Upper lobe of right lung (tissue), 1 donor: Measurements from ENCODE around the gene TAS1R3. TPM values are rescaled to one million over a fixed set of nuclear protein-coding genes. Genes with fewer than 3 reads are reported as not detected.

Source experiments
- ATAC-seq: fragments of 200-7000 bp; cut with Tn5 transposase; one replicate; pipeline ENCODE4 v1.9.1; 2020; ENCODE audit warnings: mild to moderate bottlenecking, moderate library complexity
- DNase-seq: peaks from one replicate; pipeline ENCODE4 v3.0.0-alpha.2; 2020
- H3K27ac ChIP-seq: fragments of 200-600 bp; one replicate; pipeline ENCODE4 v1.8.0; 2022
- H3K27me3 ChIP-seq: fragments of 200-600 bp; one replicate; pipeline ENCODE4 v1.8.0; 2022; ENCODE audit warnings: mild to moderate bottlenecking
- H3K36me3 ChIP-seq: fragments of 200-600 bp; one replicate; pipeline ENCODE4 v1.8.0; 2022
- H3K4me1 ChIP-seq: fragments of 200-600 bp; one replicate; pipeline ENCODE4 v1.8.0; 2022
- H3K4me3 ChIP-seq: fragments of 200-600 bp; one replicate; pipeline ENCODE4 v1.8.0; 2022; ENCODE audit warnings: mild to moderate bottlenecking
- H3K9me3 ChIP-seq: fragments of 200-600 bp; one replicate; pipeline ENCODE4 v1.8.0; 2022
- CTCF ChIP-seq: fragments of 200-600 bp; IDR thresholded peaks from one replicate; pipeline ENCODE4 v1.8.0; 2022; ENCODE audit warnings: antibody characterized with exemption
- intact Hi-C: fragments of 100-400 bp; cut with DNase I; formaldehyde crosslinking; loops from one replicate; pipeline ENCODE4 v1.11.0; 2022
- total RNA-seq: library from RNA; stranded (reverse); fragmentation: NEBNext Ultra II Directional; extraction: Animal tissue kit (Norgen Biotek cat#: 25700); gene quantifications from one replicate; pipeline ENCODE4 v1.2.1, GENCODE V29; 2021
- donor health status: DM: no; HTN: yes; CAD: no; lungs with severe emphysema.

The TAS1R3 gene
- total RNA-seq, 1 donor from 2014 or later, result 0.32 TPM

GRCh38 chr1:1349256-1350012, 18.4 kb downstream of the TAS1R3 start, which contains the start of gene DVL1:
TSS of gene DVL1 (minus strand) at chr1:1349418. CDS start at chr1:1349065, 353 bp downstream.
- Histone ChIP-seq H3K27ac (peak within 1 kb of the TSS; percentile 84), H3K27me3 (peaks cover 11% of the 10 kb centered on the region), H3K9me3 (no peaks in the 10 kb centered on the region), H3K36me3 (no peaks in the 10 kb centered on the region), H3K4me1 (peaks cover 45% of the 10 kb centered on the region), H3K4me3 (peak within 1 kb of the TSS; percentile 65)
- peak; percentile 66 for ATAC-seq
- intact Hi-C loops, result no loop called here
- TF ChIP-seq CTCF, result peak; percentile 42
- DNase-seq, result peak; percentile 86

- Histone ChIP-seq H3K36me3 (no peaks in the 10 kb centered on the region), H3K4me3 (no peak overlapping the region), H3K9me3 (no peaks in the 10 kb centered on the region), H3K27ac (peak overlapping the region; percentile 30), H3K27me3 (peaks cover 11% of the 10 kb centered on the region), H3K4me1 (peaks cover 35% of the 10 kb centered on the region)
- TF ChIP-seq CTCF, result no peak
- no peak for ATAC-seq
- no peak for DNase-seq
- intact Hi-C loops, result no loop called here
Observed at GRCh38 chr1:1351511-1352427, 20.7 kb downstream of the TAS1R3 start.

GRCh38 chr1:1352786-1353388, 21.8 kb downstream of the TAS1R3 start:
- Histone ChIP-seq H3K27ac (no peak overlapping the region), H3K36me3 (no peaks in the 10 kb centered on the region), H3K4me1 (peaks cover 26% of the 10 kb centered on the region), H3K27me3 (peaks cover 15% of the 10 kb centered on the region), H3K9me3 (no peaks in the 10 kb centered on the region), H3K4me3 (no peak overlapping the region)
- intact Hi-C loops, result no loop called here
- TF ChIP-seq CTCF, result no peak
- ATAC-seq (no peak), DNase-seq (no peak)

- Histone ChIP-seq H3K27me3 (peaks cover 22% of the 10 kb centered on the region), H3K4me3 (no peak overlapping the region), H3K27ac (no peak overlapping the region), H3K9me3 (no peaks in the 10 kb centered on the region), H3K4me1 (peaks cover 25% of the 10 kb centered on the region), H3K36me3 (no peaks in the 10 kb centered on the region)
- no peak for DNase-seq
- ATAC-seq, result no peak
- intact Hi-C loops, result no loop called here
- TF ChIP-seq CTCF, result no peak
Observed at GRCh38 chr1:1353389-1354151, 22.5 kb downstream of the TAS1R3 start.
